ENCODE measurements around the gene NUP188.
"Not testable (repeated sequence)": the region's sequence is repeated elsewhere in the genome, so short reads cannot be mapped to it uniquely, and the experiment has no call there.

Gene NUP188

DNA sequence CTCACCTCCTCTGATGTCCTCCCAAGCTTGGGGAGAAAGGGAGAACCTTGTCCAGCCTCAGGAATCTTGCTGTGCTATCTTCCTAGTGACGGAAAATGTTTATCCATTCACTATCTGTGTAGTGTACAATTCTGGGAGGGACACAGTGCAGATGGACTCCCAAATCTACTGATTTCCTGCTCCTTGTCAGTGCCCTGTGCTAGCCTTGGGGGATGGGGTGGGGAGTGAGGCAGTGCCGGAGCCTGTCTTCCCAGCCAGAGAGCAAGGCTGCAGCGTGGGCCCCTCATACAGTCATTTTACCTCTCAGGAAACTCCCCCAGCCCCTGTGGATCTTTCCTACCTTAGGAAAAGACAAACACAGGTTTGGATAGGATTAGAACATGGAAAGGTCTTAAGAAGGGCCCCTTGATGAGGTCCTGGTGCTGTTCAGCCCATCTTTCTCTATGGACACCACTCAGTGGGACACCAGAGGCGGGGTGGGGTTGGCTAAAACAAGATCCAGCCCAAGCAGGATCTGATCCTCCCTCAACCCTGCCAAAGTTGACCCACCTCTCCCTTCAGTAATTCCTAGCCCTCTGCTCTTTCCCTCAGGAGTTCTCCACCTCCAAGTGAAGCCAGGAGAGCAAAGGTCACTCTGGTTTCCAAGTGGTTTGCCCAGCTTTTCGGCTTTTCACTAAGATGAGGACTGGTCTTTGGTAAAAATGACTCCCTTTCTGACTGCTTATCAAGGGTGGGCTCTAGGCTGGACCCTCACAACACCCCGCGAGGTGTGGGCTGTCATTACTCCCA is 3.5 kb upstream of the NUP188 start:
- no peak for TF ChIP-seq ZNF8 (CRISPR knock-in tag; IDR thresholded peaks at IDR 0.05)
- TF ChIP-seq, protein P1, sequence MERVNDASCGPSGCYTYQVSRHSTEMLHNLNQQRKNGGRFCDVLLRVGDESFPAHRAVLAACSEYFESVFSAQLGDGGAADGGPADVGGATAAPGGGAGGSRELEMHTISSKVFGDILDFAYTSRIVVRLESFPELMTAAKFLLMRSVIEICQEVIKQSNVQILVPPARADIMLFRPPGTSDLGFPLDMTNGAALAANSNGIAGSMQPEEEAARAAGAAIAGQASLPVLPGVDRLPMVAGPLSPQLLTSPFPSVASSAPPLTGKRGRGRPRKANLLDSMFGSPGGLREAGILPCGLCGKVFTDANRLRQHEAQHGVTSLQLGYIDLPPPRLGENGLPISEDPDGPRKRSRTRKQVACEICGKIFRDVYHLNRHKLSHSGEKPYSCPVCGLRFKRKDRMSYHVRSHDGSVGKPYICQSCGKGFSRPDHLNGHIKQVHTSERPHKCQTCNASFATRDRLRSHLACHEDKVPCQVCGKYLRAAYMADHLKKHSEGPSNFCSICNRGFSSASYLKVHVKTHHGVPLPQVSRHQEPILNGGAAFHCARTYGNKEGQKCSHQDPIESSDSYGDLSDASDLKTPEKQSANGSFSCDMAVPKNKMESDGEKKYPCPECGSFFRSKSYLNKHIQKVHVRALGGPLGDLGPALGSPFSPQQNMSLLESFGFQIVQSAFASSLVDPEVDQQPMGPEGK (CRISPR knock-in tag; IDR thresholded peaks at IDR 0.05; ENCODE audit: borderline replicate concordance) = no peak
- TF ChIP-seq ESRRG (CRISPR knock-in tag; IDR thresholded peaks at IDR 0.05) = no peak
- TF ChIP-seq ISL1 (CRISPR knock-in tag; IDR thresholded peaks at IDR 0.05) = no peak
- TF ChIP-seq ZFP3 (CRISPR knock-in tag; IDR thresholded peaks at IDR 0.05) = no peak
- no peak for TF ChIP-seq GLIS3 (CRISPR knock-in tag; IDR thresholded peaks at IDR 0.05)
- no peak for TF ChIP-seq TCF4 (CRISPR knock-in tag; IDR thresholded peaks at IDR 0.05; ENCODE audit: borderline replicate concordance)
- no peak for TF ChIP-seq ZNF70 (CRISPR knock-in tag; IDR thresholded peaks at IDR 0.05)
- TF ChIP-seq, protein P2, sequence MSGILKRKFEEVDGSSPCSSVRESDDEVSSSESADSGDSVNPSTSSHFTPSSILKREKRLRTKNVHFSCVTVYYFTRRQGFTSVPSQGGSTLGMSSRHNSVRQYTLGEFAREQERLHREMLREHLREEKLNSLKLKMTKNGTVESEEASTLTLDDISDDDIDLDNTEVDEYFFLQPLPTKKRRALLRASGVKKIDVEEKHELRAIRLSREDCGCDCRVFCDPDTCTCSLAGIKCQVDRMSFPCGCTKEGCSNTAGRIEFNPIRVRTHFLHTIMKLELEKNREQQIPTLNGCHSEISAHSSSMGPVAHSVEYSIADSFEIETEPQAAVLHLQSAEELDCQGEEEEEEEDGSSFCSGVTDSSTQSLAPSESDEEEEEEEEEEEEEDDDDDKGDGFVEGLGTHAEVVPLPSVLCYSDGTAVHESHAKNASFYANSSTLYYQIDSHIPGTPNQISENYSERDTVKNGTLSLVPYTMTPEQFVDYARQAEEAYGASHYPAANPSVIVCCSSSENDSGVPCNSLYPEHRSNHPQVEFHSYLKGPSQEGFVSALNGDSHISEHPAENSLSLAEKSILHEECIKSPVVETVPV (CRISPR knock-in tag; IDR thresholded peaks at IDR 0.05) = no peak
- TF ChIP-seq ZNF565 (CRISPR knock-in tag; conservative IDR thresholded peaks at IDR 0.05; ENCODE audit: low read depth) = no peak
- no peak for TF ChIP-seq PPARA (CRISPR knock-in tag; IDR thresholded peaks at IDR 0.05; ENCODE audit: borderline replicate concordance)
- TF ChIP-seq BACH2 (CRISPR knock-in tag; IDR thresholded peaks at IDR 0.05; ENCODE audit: borderline replicate concordance) = no peak
- TF ChIP-seq, protein P3, sequence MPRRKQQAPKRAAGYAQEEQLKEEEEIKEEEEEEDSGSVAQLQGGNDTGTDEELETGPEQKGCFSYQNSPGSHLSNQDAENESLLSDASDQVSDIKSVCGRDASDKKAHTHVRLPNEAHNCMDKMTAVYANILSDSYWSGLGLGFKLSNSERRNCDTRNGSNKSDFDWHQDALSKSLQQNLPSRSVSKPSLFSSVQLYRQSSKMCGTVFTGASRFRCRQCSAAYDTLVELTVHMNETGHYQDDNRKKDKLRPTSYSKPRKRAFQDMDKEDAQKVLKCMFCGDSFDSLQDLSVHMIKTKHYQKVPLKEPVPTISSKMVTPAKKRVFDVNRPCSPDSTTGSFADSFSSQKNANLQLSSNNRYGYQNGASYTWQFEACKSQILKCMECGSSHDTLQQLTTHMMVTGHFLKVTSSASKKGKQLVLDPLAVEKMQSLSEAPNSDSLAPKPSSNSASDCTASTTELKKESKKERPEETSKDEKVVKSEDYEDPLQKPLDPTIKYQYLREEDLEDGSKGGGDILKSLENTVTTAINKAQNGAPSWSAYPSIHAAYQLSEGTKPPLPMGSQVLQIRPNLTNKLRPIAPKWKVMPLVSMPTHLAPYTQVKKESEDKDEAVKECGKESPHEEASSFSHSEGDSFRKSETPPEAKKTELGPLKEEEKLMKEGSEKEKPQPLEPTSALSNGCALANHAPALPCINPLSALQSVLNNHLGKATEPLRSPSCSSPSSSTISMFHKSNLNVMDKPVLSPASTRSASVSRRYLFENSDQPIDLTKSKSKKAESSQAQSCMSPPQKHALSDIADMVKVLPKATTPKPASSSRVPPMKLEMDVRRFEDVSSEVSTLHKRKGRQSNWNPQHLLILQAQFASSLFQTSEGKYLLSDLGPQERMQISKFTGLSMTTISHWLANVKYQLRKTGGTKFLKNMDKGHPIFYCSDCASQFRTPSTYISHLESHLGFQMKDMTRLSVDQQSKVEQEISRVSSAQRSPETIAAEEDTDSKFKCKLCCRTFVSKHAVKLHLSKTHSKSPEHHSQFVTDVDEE (CRISPR knock-in tag; IDR thresholded peaks at IDR 0.05) = no peak
- no peak for TF ChIP-seq OSR1 (CRISPR knock-in tag; IDR thresholded peaks at IDR 0.05)
- no peak for TF ChIP-seq SNAI2 (CRISPR knock-in tag; IDR thresholded peaks at IDR 0.05)
- TF ChIP-seq TOX (CRISPR knock-in tag; IDR thresholded peaks at IDR 0.05; ENCODE audit: borderline replicate concordance) = no peak
- no peak for TF ChIP-seq ZC3H10 (CRISPR knock-in tag; IDR thresholded peaks at IDR 0.05)
- no peak for TF ChIP-seq ZFP30 (CRISPR knock-in tag; IDR thresholded peaks at IDR 0.05)
- TF ChIP-seq, protein P4, sequence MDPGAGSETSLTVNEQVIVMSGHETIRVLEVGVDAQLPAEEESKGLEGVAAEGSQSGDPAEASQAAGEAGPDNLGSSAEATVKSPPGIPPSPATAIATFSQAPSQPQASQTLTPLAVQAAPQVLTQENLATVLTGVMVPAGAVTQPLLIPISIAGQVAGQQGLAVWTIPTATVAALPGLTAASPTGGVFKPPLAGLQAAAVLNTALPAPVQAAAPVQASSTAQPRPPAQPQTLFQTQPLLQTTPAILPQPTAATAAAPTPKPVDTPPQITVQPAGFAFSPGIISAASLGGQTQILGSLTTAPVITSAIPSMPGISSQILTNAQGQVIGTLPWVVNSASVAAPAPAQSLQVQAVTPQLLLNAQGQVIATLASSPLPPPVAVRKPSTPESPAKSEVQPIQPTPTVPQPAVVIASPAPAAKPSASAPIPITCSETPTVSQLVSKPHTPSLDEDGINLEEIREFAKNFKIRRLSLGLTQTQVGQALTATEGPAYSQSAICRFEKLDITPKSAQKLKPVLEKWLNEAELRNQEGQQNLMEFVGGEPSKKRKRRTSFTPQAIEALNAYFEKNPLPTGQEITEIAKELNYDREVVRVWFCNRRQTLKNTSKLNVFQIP (CRISPR knock-in tag; IDR thresholded peaks at IDR 0.05; ENCODE audit: borderline replicate concordance, low read depth) = no peak
- no peak for ATAC-seq

DNA sequence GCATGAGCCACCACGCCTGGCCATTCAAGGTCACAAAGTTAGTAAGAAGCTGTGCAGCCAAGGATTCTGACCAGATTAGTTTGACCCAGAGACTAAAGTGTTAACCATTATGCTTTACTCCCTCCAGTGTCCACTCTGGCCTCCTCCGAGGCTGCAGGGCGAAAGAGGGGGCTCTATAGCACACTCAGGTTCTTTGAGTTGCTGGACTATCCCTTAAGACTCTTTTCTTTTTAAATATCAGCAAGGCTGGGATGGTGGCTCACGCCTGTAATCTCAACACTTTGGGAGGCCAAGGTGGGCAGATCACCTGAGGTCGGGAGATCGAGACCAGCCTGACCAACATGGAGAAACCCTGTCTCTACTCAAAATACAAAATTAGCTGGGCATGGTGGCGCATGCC is 2.5 kb upstream of the NUP188 start:
- ATAC-seq = not testable (repeated sequence)

DNA sequence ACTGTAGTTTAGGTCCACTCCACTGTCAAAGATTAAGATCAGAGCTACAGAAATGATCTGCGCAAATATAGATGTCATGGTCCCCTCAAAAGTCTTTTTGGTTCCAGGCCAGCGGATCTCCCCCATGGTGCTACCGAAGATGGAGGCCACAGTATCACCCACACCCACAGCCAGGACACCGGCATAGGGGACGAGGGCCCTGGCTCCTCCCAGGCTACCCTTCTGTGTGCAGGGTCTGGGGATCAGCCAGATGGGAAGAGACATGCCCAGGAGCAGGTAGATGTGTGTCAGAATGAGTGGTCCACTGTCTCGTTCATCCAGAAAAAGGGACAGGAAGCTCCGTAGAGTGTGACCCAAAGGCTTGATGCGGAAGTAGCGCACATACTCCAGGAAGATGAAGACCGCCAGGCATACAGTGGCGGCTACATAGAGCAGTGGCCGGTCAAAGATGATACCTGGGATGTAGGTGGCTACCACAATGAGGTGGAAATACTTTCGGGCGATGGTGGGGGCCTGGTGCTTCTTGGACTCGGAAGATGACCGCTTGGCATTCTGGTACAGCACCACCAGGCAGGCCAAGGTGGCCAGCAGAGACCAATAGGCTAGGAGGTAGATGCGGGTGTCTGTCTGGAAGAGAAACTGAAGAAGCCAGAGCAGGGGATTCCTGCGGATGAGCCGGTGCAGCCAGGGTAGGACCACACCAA is 1.5 kb upstream of the NUP188 start:
- ATAC-seq = no peak
- TF ChIP-seq, protein P2 (CRISPR knock-in tag; IDR thresholded peaks at IDR 0.05) = no peak
- TF ChIP-seq ARNTL (CRISPR knock-in tag; IDR thresholded peaks at IDR 0.05; ENCODE audit: borderline replicate concordance, low read depth) (no peak), ZNF565 (CRISPR knock-in tag; conservative IDR thresholded peaks at IDR 0.05; ENCODE audit: low read depth) (no peak), RARB (CRISPR knock-in tag; IDR thresholded peaks at IDR 0.05) (no peak), ZC3H10 (CRISPR knock-in tag; IDR thresholded peaks at IDR 0.05) (no peak), OSR1 (CRISPR knock-in tag; IDR thresholded peaks at IDR 0.05) (no peak), ZFP3 (CRISPR knock-in tag; IDR thresholded peaks at IDR 0.05) (no peak), PPARA (CRISPR knock-in tag; IDR thresholded peaks at IDR 0.05; ENCODE audit: borderline replicate concordance) (no peak), SNAI2 (CRISPR knock-in tag; IDR thresholded peaks at IDR 0.05) (no peak), TCF4 (CRISPR knock-in tag; IDR thresholded peaks at IDR 0.05; ENCODE audit: borderline replicate concordance) (no peak), GLIS3 (CRISPR knock-in tag; IDR thresholded peaks at IDR 0.05) (no peak), ESRRG (CRISPR knock-in tag; IDR thresholded peaks at IDR 0.05) (no peak)
- TF ChIP-seq, protein P5, sequence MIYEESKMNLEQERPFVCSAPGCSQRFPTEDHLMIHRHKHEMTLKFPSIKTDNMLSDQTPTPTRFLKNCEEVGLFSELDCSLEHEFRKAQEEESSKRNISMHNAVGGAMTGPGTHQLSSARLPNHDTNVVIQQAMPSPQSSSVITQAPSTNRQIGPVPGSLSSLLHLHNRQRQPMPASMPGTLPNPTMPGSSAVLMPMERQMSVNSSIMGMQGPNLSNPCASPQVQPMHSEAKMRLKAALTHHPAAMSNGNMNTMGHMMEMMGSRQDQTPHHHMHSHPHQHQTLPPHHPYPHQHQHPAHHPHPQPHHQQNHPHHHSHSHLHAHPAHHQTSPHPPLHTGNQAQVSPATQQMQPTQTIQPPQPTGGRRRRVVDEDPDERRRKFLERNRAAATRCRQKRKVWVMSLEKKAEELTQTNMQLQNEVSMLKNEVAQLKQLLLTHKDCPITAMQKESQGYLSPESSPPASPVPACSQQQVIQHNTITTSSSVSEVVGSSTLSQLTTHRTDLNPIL (CRISPR knock-in tag; IDR thresholded peaks at IDR 0.05; ENCODE audit: low read depth) = no peak
- TF ChIP-seq, protein P4 (CRISPR knock-in tag; IDR thresholded peaks at IDR 0.05; ENCODE audit: borderline replicate concordance, low read depth) = no peak

All from SK-N-SH treated with all-trans-retinoic acid at 6 μM for 48 hours (cell line).